Lower leg skin (tissue), 3 donors: ENCODE results near the gene GCSAML.

Experiments used
- POLR2A ChIP-seq, 2 donors: fragments of 450-650 bp; IDR thresholded peaks; one replicate each; pipeline ENCODE4 v1.6.1; 2016 to 2017; ENCODE audit warnings: antibody characterized with exemption in 2 of 2, mild to moderate bottlenecking in 1 of 2, moderate library complexity in 1 of 2
- TF ChIP-seq, protein P1 (sequence below), 3 donors: fragments of 450-650 bp; IDR thresholded peaks; one replicate each; pipeline ENCODE4 v1.5.1; 2016; ENCODE audit warnings: antibody characterized with exemption in 3 of 3, mild to moderate bottlenecking in 3 of 3, moderate library complexity in 2 of 3

GRCh38 chr1:247529771-247530355 is 19.1 kb upstream of the GCSAML start:
- TF ChIP-seq, protein P1, sequence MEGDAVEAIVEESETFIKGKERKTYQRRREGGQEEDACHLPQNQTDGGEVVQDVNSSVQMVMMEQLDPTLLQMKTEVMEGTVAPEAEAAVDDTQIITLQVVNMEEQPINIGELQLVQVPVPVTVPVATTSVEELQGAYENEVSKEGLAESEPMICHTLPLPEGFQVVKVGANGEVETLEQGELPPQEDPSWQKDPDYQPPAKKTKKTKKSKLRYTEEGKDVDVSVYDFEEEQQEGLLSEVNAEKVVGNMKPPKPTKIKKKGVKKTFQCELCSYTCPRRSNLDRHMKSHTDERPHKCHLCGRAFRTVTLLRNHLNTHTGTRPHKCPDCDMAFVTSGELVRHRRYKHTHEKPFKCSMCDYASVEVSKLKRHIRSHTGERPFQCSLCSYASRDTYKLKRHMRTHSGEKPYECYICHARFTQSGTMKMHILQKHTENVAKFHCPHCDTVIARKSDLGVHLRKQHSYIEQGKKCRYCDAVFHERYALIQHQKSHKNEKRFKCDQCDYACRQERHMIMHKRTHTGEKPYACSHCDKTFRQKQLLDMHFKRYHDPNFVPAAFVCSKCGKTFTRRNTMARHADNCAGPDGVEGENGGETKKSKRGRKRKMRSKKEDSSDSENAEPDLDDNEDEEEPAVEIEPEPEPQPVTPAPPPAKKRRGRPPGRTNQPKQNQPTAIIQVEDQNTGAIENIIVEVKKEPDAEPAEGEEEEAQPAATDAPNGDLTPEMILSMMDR (IDR thresholded peaks at IDR 0.05) = no peak
- no peak for TF ChIP-seq POLR2A (IDR thresholded peaks at IDR 0.05)
